Osteoblast (primary cell): ENCODE data around the gene FFAR1. TPM values are rescaled to one million over a fixed set of nuclear protein-coding genes. Genes with fewer than 3 reads are reported as not detected.

Source experiments
- DNase-seq: peaks from one replicate; pipeline ENCODE4 v3.0.0; 2011; ENCODE audit warnings: low spot score, mixed read lengths; ENCODE audit not compliant: insufficient read length; ENCODE audit errors: missing footprints
- H2AFZ ChIP-seq: 2 replicates; pipeline ENCODE4 v1.6.0; 2011; ENCODE audit warnings: mild to moderate bottlenecking, low read length
- H3K27ac ChIP-seq: 2 replicates; pipeline ENCODE4 v1.5.1; 2011; ENCODE audit warnings: mild to moderate bottlenecking, low read depth, low read length, moderate library complexity
- H3K27me3 ChIP-seq: 2 replicates; pipeline ENCODE4 v1.6.0; 2012; ENCODE audit warnings: mild to moderate bottlenecking, control low read depth, inconsistent platforms, low read length, moderate library complexity; ENCODE audit not compliant: insufficient read depth
- H3K36me3 ChIP-seq: 2 replicates; pipeline ENCODE4 v1.5.1; 2011; ENCODE audit warnings: mild to moderate bottlenecking, low read length, control low read depth, moderate library complexity; ENCODE audit not compliant: insufficient read depth
- H3K4me1 ChIP-seq: 2 replicates; pipeline ENCODE4 v1.5.1; 2011; ENCODE audit warnings: mild to moderate bottlenecking, low read length, control low read depth, moderate library complexity; ENCODE audit not compliant: insufficient read depth
- H3K4me2 ChIP-seq: 2 replicates; pipeline ENCODE4 v1.6.0; 2011; ENCODE audit warnings: mild to moderate bottlenecking, low read length; ENCODE audit not compliant: insufficient read depth
- H3K4me3 ChIP-seq: fragments of 200-600 bp; sonication (generic); 3 replicates; pipeline ENCODE4 v1.5.1; 2012; ENCODE audit warnings: mild to moderate bottlenecking, low read length, inconsistent platforms; ENCODE audit not compliant: insufficient read depth
- H3K79me2 ChIP-seq: 2 replicates; pipeline ENCODE4 v1.6.0; 2012; ENCODE audit warnings: mild to moderate bottlenecking, low read length, control low read depth, inconsistent platforms; ENCODE audit not compliant: insufficient read depth
- H3K9me3 ChIP-seq: 2 replicates; pipeline ENCODE4 v1.5.1; 2011; ENCODE audit warnings: low read depth, low read length, control low read depth
- H4K20me1 ChIP-seq: 2 replicates; pipeline ENCODE4 v1.6.0; 2012; ENCODE audit warnings: mild to moderate bottlenecking, low read length, control low read depth; ENCODE audit not compliant: insufficient read depth
- CTCF ChIP-seq: IDR thresholded peaks from 2 replicates; pipeline ENCODE4 v1.5.1; 2011; ENCODE audit warnings: mild to moderate bottlenecking, low read depth, low read length, moderate library complexity; ENCODE audit errors: extremely low read depth
- total RNA-seq: library from RNA; depleted of rRNA; stranded (reverse); fragments of >200 nt; gene quantifications from 2 replicates; pipeline ENCODE4 v1.2.3, GENCODE V29; 2012

Gene FFAR1
- total RNA-seq, 1 donor: not detected

GRCh38 chr19:35397064-35397463 lies 49.4 kb downstream of the FFAR1 start:
- no peaks in the 10 kb centered on the region for H3K36me3 ChIP-seq
- no peak for TF ChIP-seq CTCF
- no peaks in the 10 kb centered on the region for H3K79me2 ChIP-seq
- H3K4me3 ChIP-seq: no peak overlapping the region
- H3K27ac ChIP-seq: no peak overlapping the region
- DNase-seq: no peak
- no peaks in the 10 kb centered on the region for H3K27me3 ChIP-seq
- no peaks in the 10 kb centered on the region for H3K9me3 ChIP-seq
- H3K4me1 ChIP-seq: no peaks in the 10 kb centered on the region
- no peaks in the 10 kb centered on the region for H4K20me1 ChIP-seq
- H3K4me2 ChIP-seq: no peak overlapping the region
- no peak overlapping the region for H2AFZ ChIP-seq

Other genes with a start within 250 kb of the FFAR1 start
- gene FXYD3, start 232.1 kb upstream of the FFAR1 start, total RNA-seq: not detected in 2 replicates
- 0.59 and 0.72 TPM in 2 replicates for gene LGI4, start 212.8 kb upstream of the FFAR1 start, total RNA-seq
- gene FXYD1, start 209.1 kb upstream of the FFAR1 start, total RNA-seq: not detected in 2 replicates
- gene FXYD7, start 204.6 kb upstream of the FFAR1 start, total RNA-seq: not detected in 2 replicates
- 29.0 and 32.4 TPM in 2 replicates for gene FXYD5, start 193.2 kb upstream of the FFAR1 start, total RNA-seq
- gene FAM187B, start 119.2 kb upstream of the FFAR1 start, total RNA-seq: not detected in 2 replicates
- 0.29 and 0.36 TPM in 2 replicates for gene LSR, start 98.9 kb upstream of the FFAR1 start, total RNA-seq
- gene USF2, start 78.9 kb upstream of the FFAR1 start, total RNA-seq: 66.2 and 74.0 TPM in 2 replicates
- not detected in 2 replicates for gene HAMP, start 65.4 kb upstream of the FFAR1 start, total RNA-seq
- gene MAG, start 55.7 kb upstream of the FFAR1 start, total RNA-seq: not detected in 2 replicates
- under 0.01 TPM in 1 of 2 replicates, not detected in the other for gene CD22, start 18.7 kb upstream of the FFAR1 start, total RNA-seq
- not detected in 2 replicates for gene FFAR3, start 10.6 kb downstream of the FFAR1 start, total RNA-seq
- gene GPR42, start 23.2 kb downstream of the FFAR1 start, total RNA-seq: not detected in 2 replicates
- gene FFAR2, start 100.4 kb downstream of the FFAR1 start, total RNA-seq: not detected in 2 replicates
- gene KRTDAP, start 142.6 kb downstream of the FFAR1 start, total RNA-seq: not detected in 2 replicates
- gene DMKN, start 165.7 kb downstream of the FFAR1 start, total RNA-seq: 24.2 and 30.9 TPM in 2 replicates
- 4.7 and 12.1 TPM in 2 replicates for gene SBSN, start 180.4 kb downstream of the FFAR1 start, total RNA-seq
- gene GAPDHS, start 185.6 kb downstream of the FFAR1 start, total RNA-seq: not detected in 2 replicates
- 93.1 and 98.8 TPM in 2 replicates for gene TMEM147, start 197.7 kb downstream of the FFAR1 start, total RNA-seq
- not detected in 2 replicates for gene ATP4A, start 215.8 kb downstream of the FFAR1 start, total RNA-seq
- gene PMIS2, start 238.3 kb downstream of the FFAR1 start, total RNA-seq: not detected in 2 replicates